Hepatocyte (in vitro differentiated cells): ENCODE results near the gene FHL3. TPM values are rescaled to one million over a fixed set of nuclear protein-coding genes. Genes with fewer than 3 reads are reported as not detected.

Source experiments
- DNase-seq: peaks from one replicate; pipeline ENCODE4 v3.0.0-alpha.2; 2016; ENCODE audit warnings: low spot score
- H2AFZ ChIP-seq: fragments of 200-600 bp; sonication (generic); 2 replicates; pipeline ENCODE4 v1.6.0; 2016; ENCODE audit warnings: antibody characterized with exemption, mild to moderate bottlenecking
- H3K27ac ChIP-seq: fragments of 200-600 bp; sonication (generic); 2 replicates; pipeline ENCODE4 v1.5.1; 2016; ENCODE audit warnings: mild to moderate bottlenecking
- H3K27me3 ChIP-seq: fragments of 200-600 bp; sonication (generic); 2 replicates; pipeline ENCODE4 v1.6.1; 2016
- H3K36me3 ChIP-seq: fragments of 200-600 bp; sonication (generic); replicated peaks from 2 replicates; pipeline ENCODE4 v1.5.1; 2016; ENCODE audit warnings: low read depth; ENCODE audit not compliant: insufficient read depth
- H3K4me1 ChIP-seq: fragments of 200-600 bp; sonication (generic); 2 replicates; pipeline ENCODE4 v1.5.1; 2016; ENCODE audit warnings: mild to moderate bottlenecking, moderate library complexity; ENCODE audit not compliant: insufficient read depth
- H3K4me2 ChIP-seq: fragments of 200-600 bp; sonication (generic); 2 replicates; pipeline ENCODE4 v1.6.0; 2016
- H3K4me3 ChIP-seq: fragments of 200-600 bp; sonication (generic); 2 replicates; pipeline ENCODE4 v1.5.1; 2016; ENCODE audit warnings: mild to moderate bottlenecking
- H3K79me2 ChIP-seq: fragments of 200-600 bp; sonication (generic); 2 replicates; pipeline ENCODE4 v1.6.0; 2017; ENCODE audit warnings: mild to moderate bottlenecking
- H3K9me2 ChIP-seq: fragments of 200-600 bp; sonication (generic); replicated peaks from 2 replicates; pipeline ENCODE4 v1.6.0; 2017; ENCODE audit warnings: mild to moderate bottlenecking; ENCODE audit not compliant: insufficient read depth
- H3K9me3 ChIP-seq: fragments of 200-600 bp; sonication (generic); 2 replicates; pipeline ENCODE4 v1.5.1; 2016; ENCODE audit warnings: low read depth, mild to moderate bottlenecking
- H4K20me1 ChIP-seq: fragments of 200-600 bp; sonication (generic); 2 replicates; pipeline ENCODE4 v1.6.0; 2016; ENCODE audit warnings: mild to moderate bottlenecking; ENCODE audit not compliant: insufficient read depth, poor library complexity, severe bottlenecking
- EZH2 ChIP-seq: fragments of 200-600 bp; sonication (generic); IDR thresholded peaks from 2 replicates; pipeline ENCODE4 v1.6.1; 2016; ENCODE audit warnings: antibody characterized with exemption, mild to moderate bottlenecking, borderline replicate concordance
- EZH2phosphoT487 ChIP-seq: fragments of 200-600 bp; sonication (generic); IDR thresholded peaks from one replicate; pipeline ENCODE4 v1.6.1; 2018; ENCODE audit warnings: antibody characterized with exemption, mild to moderate bottlenecking, low read depth, moderate library complexity; ENCODE audit not compliant: unreplicated experiment, severe bottlenecking
- WGBS: methylation state at CpG from one replicate; pipeline ENCODE4 v1.1.6; 2016; ENCODE audit warnings: low lambda C conversion rate; ENCODE audit errors: missing lambda C conversion rate; 5-methylcytosine and 5-hydroxymethylcytosine counted together
- polyA plus RNA-seq: library from polyadenylated mRNA; unstranded; fragments of >200 nt; fragmentation: Nextera tagmentation; extraction: Ambion mirVana; gene quantifications from 2 replicates; pipeline ENCODE4 v1.2.1, GENCODE V29; 2016
- total RNA-seq: library from RNA; depleted of rRNA; stranded (reverse); fragments of >200 nt; gene quantifications from 2 replicates; pipeline ENCODE4 v1.2.3, GENCODE V29; 2014
- TF ChIP-seq, protein P1 (sequence below): fragments of 200-600 bp; sonication (generic); IDR thresholded peaks from 2 replicates; pipeline ENCODE4 v1.5.1; 2016; ENCODE audit warnings: antibody characterized with exemption, mild to moderate bottlenecking; ENCODE audit not compliant: poor library complexity

Gene FHL3
- total and polyA plus RNA-seq, 2 experiments from 2014 or later, result 27.2 to 28.6 TPM

DNA sequence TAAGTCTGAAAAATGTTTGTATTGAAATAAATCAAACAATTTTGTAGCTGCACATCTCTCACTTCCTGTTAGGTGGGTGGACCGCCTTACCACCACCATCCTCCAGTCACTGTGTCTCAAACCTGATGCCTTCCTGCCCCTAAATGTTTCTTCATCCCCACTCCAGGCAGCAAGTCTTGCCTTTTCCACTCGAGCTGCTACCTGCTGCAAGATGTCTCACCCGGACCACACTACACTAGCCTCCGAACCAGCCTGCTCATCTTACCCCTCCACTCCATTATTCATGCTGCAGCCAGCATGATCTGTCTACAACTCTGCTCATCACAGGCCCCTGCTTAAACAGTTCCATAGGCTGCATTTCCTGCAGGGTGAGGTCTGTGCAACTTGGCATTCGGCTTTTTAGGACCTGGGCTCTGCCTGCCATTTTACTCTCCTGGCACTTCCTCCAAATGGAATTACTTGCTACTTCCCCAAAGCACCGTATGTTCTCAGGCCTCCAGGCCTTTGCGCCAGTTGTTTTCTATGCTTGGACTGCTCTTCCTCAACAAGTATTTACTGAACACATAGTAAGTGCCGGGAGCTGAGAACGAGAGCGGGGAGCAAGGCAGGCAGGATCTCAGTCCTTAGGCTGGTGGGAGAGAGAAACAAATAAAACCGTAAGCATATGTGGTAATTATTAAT, 10.3 kb downstream of the FHL3 start:
- no peak for DNase-seq
- H2AFZ ChIP-seq, result no peak overlapping the region

DNA sequence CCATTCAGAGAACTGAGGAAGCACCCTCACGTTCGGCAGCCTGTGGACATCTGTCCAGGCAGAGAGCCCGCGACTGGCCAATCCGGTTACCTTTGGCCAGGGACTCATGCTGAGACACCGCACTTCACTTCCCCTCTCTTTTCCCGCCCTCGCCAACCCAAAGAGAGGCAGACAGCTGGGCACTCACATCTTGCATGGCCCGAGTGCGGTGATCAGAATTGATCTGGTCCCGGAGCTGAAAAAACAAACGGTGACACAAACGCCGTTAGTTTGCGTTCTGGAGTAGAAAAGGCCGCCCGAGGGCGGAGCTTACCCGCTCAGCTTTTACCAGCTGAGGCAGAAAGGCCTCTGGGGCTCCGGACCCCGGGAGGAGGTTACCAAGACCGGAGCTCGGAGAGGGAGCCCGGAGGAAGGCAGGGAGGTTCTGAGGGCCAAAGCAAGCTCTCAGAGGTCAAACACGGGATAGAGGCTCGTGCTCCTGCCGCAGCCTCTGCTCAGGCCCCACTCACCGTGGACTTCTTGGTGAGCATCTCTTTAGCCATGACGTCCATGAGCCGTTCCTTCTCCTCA, 15.9 kb downstream of the FHL3 start:
- no peaks in the 10 kb centered on the region for H3K27me3 ChIP-seq
- H4K20me1 ChIP-seq, result no peaks in the 10 kb centered on the region
- TF ChIP-seq EZH2, result no peak
- no peak for TF ChIP-seq EZH2phosphoT487
- TF ChIP-seq, protein P1, sequence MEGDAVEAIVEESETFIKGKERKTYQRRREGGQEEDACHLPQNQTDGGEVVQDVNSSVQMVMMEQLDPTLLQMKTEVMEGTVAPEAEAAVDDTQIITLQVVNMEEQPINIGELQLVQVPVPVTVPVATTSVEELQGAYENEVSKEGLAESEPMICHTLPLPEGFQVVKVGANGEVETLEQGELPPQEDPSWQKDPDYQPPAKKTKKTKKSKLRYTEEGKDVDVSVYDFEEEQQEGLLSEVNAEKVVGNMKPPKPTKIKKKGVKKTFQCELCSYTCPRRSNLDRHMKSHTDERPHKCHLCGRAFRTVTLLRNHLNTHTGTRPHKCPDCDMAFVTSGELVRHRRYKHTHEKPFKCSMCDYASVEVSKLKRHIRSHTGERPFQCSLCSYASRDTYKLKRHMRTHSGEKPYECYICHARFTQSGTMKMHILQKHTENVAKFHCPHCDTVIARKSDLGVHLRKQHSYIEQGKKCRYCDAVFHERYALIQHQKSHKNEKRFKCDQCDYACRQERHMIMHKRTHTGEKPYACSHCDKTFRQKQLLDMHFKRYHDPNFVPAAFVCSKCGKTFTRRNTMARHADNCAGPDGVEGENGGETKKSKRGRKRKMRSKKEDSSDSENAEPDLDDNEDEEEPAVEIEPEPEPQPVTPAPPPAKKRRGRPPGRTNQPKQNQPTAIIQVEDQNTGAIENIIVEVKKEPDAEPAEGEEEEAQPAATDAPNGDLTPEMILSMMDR, result no peak
- peak overlapping the region; percentile 78 for H3K4me3 ChIP-seq
- H3K79me2 ChIP-seq, result peaks cover 13% of the 10 kb centered on the region
- peak overlapping the region; percentile 68 for H2AFZ ChIP-seq
- H3K27ac ChIP-seq, result peak overlapping the region; percentile 66
- H3K9me3 ChIP-seq, result no peaks in the 10 kb centered on the region
- no peaks in the 10 kb centered on the region for H3K36me3 ChIP-seq
- no peaks in the 10 kb centered on the region for H3K9me2 ChIP-seq
- H3K4me2 ChIP-seq, result peak overlapping the region; percentile 92
- WGBS, result 2% methylated on average over 30 of the region's 30 CpGs
- peak; percentile 33 for DNase-seq
- peaks cover 11% of the 10 kb centered on the region for H3K4me1 ChIP-seq

More for the DNA sequence above, 10.3 kb downstream of the FHL3 start:
- Histone ChIP-seq H3K36me3 (no peaks in the 10 kb centered on the region), H3K4me3 (no peak overlapping the region), H3K4me1 (peaks cover 24% of the 10 kb centered on the region), H4K20me1 (no peaks in the 10 kb centered on the region), H3K27ac (peak overlapping the region; percentile 96), H3K79me2 (peaks cover 7% of the 10 kb centered on the region), H3K9me3 (no peaks in the 10 kb centered on the region), H3K4me2 (peak overlapping the region; percentile 79), H3K27me3 (no peaks in the 10 kb centered on the region), H3K9me2 (no peaks in the 10 kb centered on the region)
- TF ChIP-seq, protein P1, result no peak
- TF ChIP-seq EZH2 (no peak), EZH2phosphoT487 (no peak)
- WGBS, result 74% methylated on average over 11 of the region's 11 CpGs

DNA sequence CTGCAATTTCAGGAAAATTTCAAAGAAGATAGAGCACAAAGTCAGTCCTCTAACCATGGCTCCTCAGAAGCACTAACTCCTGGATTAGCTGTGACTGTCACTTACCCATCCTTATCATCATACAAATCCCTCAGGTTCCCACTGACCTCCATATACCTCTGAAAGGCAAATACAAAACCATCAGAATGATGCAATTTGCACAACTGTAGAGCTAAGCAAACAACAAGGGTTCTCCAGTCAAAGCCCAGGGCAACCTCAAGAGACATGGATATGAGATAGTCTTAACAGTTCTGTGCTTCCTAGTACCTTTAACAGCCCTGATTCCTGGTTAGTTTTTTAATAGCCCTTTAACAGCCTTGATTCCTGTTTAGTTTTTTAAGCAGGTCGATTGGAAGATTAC, 17.6 kb downstream of the FHL3 start:
- Histone ChIP-seq H3K4me2 (peak overlapping the region; percentile 92), H3K36me3 (no peaks in the 10 kb centered on the region), H3K9me3 (no peaks in the 10 kb centered on the region), H3K4me3 (no peak overlapping the region), H3K27me3 (no peaks in the 10 kb centered on the region), H3K4me1 (peaks cover 11% of the 10 kb centered on the region), H3K79me2 (peaks cover 13% of the 10 kb centered on the region), H3K27ac (no peak overlapping the region), H4K20me1 (no peaks in the 10 kb centered on the region), H2AFZ (no peak overlapping the region), H3K9me2 (no peaks in the 10 kb centered on the region)
- TF ChIP-seq EZH2, result no peak
- no peak for TF ChIP-seq EZH2phosphoT487
- TF ChIP-seq, protein P1, result no peak
- 52% methylated on average over 1 of the region's 1 CpG for WGBS
- DNase-seq, result no peak
